GM12874 (cell line): Measurements from ENCODE around the gene COQ9.

ENCODE experiments used
- TF ChIP-seq, protein P1 (sequence below): IDR thresholded peaks from 2 replicates; pipeline ENCODE4 v1.5.1; 2011; ENCODE audit warnings: low read depth, mild to moderate bottlenecking, control low read depth, low read length, moderate library complexity; ENCODE audit not compliant: insufficient read depth

Gene COQ9

DNA sequence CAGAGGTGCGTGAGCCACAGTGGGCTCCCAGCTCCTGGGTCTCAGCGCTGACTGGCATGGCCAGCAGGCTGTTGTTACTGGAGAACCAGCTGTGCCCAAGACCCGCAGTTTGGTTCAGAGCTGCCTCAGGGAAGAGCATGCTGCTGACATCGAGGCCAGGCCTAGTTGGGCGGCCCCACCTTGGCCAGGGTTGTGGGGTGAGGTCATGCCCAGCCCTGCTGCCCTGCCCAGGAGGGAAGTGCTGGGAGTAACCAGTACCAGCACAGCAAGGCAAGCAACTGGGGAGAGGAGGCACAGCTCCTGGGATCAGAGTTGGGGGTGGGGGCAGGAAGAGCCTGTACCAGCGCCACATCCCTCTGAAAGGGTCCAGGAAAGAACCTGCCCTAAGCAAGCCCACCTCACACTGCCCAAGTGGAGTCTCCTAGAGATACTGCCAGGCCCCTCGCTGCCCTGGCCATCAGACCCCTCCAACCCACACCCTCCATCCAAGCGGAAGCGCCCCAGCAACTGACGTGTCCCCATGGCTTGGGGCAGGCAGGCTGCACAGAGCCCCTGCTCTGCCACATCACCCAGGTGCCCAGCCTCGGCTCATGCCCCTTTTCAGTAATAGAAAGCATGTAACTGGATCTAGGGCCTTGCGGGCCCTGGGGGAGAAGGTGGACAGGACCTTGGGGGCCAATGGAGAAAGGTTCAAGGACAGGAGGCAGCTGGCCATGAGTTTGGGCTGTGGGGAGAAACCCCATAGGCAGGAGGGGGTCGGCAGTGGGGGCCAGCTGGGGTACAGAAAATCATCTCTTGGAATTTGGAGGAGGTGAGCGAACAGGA lies 38.0 kb downstream of the COQ9 start:
- TF ChIP-seq, protein P1, sequence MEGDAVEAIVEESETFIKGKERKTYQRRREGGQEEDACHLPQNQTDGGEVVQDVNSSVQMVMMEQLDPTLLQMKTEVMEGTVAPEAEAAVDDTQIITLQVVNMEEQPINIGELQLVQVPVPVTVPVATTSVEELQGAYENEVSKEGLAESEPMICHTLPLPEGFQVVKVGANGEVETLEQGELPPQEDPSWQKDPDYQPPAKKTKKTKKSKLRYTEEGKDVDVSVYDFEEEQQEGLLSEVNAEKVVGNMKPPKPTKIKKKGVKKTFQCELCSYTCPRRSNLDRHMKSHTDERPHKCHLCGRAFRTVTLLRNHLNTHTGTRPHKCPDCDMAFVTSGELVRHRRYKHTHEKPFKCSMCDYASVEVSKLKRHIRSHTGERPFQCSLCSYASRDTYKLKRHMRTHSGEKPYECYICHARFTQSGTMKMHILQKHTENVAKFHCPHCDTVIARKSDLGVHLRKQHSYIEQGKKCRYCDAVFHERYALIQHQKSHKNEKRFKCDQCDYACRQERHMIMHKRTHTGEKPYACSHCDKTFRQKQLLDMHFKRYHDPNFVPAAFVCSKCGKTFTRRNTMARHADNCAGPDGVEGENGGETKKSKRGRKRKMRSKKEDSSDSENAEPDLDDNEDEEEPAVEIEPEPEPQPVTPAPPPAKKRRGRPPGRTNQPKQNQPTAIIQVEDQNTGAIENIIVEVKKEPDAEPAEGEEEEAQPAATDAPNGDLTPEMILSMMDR: no peak

DNA sequence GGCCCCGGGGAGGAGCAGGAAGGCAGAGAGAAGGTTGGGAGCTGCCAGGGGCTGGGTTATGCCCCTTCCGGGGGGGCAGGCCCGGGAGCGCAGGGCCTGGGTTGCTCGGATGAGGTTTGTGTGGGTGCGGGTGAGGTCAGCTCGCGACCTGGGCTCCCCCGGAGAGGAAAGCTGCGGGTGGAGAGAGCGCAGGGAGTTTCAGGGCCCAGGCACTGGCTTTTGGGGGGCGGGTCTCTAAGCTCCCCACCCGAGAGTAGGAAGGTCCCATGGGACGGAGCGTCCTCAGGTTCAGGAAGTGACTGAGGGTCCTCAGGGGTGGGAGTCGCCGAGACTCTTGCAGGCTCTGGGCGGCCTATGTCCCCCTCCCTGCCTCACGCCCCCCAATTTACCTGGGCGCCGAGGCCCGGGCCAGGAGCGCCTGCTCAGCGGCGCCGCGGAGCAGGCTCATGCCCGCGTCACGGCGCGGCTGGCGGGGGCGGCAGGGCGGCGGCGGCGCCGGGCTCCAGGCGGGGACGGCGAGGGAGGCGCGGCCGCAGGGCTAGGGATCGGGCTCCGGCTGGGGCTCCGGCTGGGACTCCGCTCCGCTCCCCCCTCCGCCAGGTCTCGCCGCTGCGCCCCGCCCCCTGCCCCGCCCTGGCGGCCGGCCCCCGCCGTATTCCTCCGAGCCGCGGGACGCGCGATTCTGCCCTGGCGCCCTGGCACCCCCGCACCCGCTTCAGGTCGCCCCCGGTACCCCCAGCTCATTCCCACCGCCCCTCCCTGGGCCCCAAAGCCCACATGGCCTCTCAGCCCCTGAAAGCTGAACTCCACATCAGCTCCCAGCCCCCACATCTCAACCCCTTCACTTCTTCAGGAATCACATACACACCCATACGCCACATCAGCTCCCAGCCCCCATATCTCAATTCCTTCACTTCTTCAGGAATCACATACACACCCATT lies 38.9 kb downstream of the COQ9 start, which contains the start of gene DOK4:
TSS of gene DOK4 (minus strand) at position 578 of the 942 bp plus-strand sequence. CDS start 6,986 bp downstream, outside the sequence.
- TF ChIP-seq, protein P1: no peak

DNA sequence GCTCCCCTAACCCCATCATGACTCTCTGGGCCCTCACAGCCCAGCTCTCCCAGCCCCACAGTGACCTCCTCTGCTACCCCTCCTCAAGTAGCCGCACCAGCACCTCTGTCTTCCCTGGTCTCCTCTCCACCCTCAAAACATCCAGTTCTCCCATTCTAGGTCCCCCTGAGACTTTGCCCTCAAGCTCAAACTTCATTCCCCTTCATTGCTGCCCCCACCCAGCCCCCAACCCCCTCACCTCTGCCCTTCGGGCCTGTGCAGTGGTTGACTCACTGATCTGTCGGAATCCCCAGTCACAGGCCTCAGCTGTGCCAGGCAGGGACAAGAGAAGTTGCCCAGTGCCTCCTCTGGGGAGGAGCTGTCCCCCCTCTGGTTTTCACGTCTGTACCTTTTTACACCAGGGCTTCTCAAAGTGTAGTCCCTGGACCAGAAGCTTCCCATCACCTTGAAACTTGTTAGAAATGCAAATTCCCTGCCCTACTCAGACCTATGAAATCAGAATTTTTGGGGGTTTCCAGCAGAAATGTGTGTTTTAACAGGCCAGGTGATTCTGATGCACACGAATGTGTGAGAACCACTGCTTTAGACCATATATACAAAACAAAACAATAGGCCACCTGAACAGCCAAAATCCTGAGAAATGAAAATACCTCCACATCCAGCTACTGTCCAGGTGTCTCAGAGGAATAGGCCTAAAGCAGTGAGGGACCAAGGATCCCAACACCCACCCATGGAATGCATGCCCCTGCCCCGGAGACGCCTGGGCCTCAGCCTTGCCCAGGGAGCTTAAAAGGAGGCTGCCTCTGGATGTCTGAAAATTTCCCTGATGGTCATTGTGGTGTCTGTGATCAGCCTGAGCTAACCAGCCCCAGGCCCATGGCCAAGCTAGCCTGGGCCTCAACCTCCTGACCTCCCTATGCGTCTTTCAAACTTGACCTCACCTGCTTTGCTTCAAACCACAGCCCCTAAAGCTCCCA lies 39.9 kb downstream of the COQ9 start:
- TF ChIP-seq, protein P1: no peak

DNA sequence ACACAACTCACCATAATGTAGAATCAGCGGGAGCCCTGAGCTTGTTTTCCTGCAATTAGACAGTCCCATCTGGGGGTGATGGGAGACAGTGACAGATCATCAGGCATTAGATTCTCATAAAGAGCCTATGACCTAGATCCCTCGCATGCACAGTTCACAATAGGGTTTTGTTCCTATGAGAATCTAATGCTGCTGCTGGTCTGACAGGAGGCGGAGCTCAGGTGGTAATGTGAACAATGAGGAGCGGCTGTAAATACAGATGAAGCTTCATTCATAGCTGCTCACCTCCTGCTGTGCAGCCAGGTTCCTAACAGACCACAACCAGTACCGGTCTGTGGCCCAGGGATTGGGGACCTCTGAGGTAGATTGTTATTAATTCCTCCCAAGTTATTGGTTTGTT lies 42.0 kb downstream of the COQ9 start:
- TF ChIP-seq, protein P1: no peak

DNA sequence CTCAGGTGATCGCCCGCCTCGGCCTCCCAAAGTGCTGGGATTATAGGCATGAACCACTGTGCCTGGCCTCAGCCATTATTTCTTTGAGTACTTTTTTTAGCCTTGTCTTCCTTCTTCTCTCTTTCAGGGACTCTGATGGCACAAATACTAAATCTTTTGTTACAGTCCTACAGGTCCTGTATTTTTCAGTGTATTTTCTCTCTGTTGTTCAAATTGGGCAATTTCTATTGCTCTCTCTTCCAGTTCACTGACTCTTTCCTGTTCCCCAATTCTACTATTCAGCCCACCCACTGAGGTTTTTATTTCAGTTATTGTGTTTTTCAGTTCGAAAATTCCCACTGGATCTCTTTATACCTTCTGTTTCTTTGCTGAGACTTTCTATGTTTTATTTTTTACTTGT lies 46.5 kb downstream of the COQ9 start:
- TF ChIP-seq, protein P1: no peak

DNA sequence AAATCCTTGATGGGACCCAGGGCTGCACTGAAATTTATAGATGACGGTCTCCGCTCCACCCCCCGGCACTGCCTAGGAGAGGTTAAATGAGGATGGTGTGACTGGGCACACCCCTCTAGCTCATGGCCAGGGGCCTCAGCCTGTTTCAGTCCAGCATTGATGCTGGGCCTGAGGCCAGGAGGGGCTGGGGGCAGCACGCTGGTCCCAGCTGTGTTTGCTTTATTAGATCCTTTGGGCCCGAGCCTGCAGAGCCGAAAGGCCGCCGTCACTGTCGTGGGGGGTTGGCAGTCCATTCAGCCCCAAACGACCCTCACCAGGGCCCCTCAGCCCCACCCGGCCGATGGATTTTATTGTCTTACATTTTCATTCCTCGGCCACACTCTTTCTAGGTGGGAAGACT lies 49.8 kb downstream of the COQ9 start:
- TF ChIP-seq, protein P1: no peak
